NCI-H2171 treated with DMSO at 0.1 percent for 48 hours (cell line): ENCODE measurements around the gene GSK3B.

Source experiments
- DNase-seq: peaks from one replicate; lab custom pipeline; 2025; lab: John Stamatoyannopoulos, UW

The GSK3B gene

GRCh38 chr3:119817583-119818363 is 276.5 kb downstream of the GSK3B start:
- no peak for DNase-seq

DNA sequence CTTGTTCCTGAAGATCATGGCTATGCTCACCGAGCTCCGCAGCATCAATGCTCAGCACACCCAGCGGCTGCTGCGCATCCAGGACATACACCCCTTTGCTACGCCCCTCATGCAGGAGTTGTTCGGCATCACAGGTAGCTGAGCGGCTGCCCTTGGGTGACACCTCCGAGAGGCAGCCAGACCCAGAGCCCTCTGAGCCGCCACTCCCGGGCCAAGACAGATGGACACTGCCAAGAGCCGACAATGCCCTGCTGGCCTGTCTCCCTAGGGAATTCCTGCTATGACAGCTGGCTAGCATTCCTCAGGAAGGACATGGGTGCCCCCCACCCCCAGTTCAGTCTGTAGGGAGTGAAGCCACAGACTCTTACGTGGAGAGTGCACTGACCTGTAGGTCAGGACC is 277.2 kb downstream of the GSK3B start:
- DNase-seq, result no peak

- DNase-seq, result no peak
Observed at GRCh38 chr3:119815716-119816115, 278.5 kb downstream of the GSK3B start.

GRCh38 chr3:119812491-119813058 is 281.7 kb downstream of the GSK3B start:
- DNase-seq, result no peak

DNA sequence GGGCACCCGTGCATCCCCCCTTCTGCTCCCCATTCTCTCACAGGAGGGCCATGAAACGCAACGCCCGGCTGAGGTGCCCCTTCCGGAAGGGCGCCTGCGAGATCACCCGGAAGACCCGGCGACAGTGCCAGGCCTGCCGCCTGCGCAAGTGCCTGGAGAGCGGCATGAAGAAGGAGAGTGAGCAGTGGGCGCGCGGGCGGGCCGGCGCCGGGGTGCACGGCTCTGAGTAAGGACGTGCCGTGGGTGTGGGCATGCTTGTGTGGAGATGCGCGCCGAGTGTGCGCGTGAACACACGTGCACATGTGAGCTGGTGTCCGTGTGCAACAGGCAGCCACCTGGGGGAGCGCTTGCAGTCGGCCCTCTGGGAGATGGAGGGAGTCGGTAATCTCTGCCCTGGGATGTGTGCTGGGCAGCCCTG is 284.2 kb downstream of the GSK3B start:
- peak; percentile 15 for DNase-seq

GRCh38 chr3:119809249-119810017 is 284.8 kb downstream of the GSK3B start:
- no peak for DNase-seq

GRCh38 chr3:119808843-119809242 is 285.4 kb downstream of the GSK3B start:
- no peak for DNase-seq

DNA sequence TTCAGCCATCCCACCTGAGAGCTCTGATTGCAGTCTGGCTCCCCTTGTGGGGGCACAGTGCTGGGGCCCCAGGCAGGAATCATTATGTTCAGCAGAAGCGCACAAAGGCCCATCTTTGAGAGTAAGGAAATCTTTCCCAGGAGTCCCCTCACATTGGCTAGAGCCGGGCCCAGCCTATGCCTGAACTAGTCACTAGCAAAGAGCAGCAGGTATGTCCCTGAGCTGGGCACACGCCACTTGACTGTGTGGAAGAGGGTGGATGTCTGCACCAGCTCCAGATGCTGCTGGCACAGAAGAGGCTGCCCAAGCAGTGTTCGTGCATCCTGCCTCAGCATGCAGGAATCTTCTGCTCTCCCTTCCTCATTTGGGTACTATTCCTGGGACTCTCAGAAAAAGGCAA is 286.0 kb downstream of the GSK3B start:
- DNase-seq, result no peak

- no peak for DNase-seq
Observed at GRCh38 chr3:119800844-119801243, 293.4 kb downstream of the GSK3B start.

- no peak for DNase-seq
Observed at GRCh38 chr3:119796785-119797184, 297.5 kb downstream of the GSK3B start.

GRCh38 chr3:119796368-119796767 is 297.9 kb downstream of the GSK3B start:
- DNase-seq, result no peak

DNA sequence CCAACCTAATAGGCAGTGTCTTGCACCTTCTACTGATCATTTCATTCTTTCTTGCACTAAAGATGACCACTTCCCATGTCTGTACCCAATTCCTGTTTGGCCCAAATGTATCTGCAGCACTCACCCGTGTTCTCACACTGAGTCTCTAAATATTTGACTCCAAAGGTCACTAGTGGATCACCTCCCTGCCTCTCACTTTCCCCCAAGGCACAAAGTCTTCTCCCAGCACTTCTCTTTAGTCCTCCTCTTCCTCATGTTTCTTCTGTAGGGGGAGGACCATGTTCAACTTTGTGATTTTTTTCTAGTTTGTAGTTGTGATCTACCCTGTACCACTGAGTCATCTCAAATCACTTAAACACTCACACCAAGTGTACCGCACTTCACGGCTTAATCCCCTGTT is 298.4 kb downstream of the GSK3B start:
- no peak for DNase-seq

DNA sequence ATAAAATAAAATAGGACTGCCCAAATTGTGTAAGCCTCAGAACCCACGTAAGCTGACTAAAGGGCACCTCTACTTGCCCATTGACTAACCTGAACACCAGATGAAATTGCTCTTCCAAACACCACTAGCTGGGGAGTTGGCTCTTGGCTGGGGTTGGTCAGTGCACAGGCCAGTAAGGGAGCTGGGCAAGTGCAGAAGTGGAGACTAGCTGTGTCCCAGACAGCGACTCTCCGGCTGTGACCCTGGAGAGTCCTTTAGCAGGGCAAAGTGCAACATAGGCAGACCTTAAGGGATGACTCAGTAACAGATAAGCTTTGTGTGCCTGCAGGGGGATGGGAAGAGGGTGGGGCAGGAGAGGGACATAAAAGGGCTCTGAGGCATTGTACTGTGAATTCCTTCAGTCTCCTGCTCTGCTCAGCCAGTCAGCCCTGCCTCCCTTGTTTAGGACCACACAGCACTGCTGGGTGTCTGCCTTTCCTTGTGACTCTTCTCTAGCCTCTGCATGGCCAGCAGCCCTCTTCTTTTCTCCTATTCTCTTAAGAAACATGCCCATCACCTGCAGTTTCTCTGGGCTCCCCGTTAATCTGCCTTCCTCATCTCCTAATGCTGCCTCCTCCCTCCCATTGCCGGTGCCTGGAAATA is 299.2 kb downstream of the GSK3B start:
- DNase-seq, result no peak

GRCh38 chr3:119794401-119794800 is 299.8 kb downstream of the GSK3B start:
- no peak for DNase-seq

DNA sequence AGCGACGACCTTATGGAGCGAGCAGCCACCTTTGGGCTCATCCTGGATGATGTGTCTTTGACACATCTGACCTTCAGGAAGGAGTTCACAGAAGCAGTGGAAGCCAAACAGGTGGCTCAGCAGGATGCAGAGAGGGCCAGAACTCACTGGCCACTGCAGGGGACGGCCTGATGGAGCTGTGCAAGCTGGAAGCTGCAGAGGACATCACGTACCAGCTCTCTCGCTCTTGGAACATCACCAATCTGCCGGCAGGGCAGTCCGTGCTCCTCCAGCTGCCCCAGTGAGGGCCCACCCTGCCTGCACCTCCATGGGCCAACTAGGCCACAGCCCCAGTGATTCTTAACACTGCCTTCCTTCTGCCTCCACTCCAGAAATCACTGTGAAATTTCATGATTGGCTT is 302.0 kb downstream of the GSK3B start:
- DNase-seq, result no peak

- DNase-seq, result no peak
Observed at GRCh38 chr3:119790369-119790768, 303.9 kb downstream of the GSK3B start.

DNA sequence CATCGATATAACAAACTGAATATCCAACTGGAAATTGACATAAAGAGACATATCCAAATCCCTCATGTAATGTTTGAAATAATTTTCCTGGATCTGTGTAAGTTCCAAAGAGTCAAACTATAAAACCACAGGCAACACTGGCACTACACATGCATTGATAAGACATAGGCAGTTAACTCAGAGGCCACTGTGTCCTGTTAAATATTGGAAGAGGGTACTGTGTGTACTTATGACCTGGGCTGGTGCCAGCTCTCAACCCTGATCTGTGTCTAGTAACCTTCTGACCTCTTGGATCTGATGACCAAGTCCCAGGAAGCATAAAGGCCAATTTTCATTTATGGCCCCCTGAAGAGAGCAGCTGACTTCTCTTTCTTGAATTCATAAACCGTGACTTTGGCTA is 307.8 kb downstream of the GSK3B start:
- DNase-seq, result no peak

DNA sequence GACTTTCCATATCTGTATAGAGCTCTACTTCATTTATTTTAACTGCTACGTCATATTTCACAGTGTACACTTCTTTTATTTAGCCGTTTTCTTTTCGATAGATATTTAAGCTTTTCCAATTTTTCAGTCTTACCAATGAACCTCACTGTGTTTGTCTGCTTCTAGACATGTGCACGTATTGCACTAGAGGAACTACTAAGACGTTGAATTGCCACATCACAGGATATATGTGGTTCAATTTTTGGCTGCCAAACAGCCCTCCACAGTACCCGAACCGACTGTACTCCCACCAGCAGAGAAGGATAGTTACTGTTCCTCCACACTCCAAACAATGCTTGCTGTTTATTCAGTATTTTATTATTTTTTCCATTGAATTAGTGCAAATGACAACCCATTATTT is 310.4 kb downstream of the GSK3B start:
- DNase-seq, result no peak

- DNase-seq, result no peak
Observed at GRCh38 chr3:119783255-119783654, 311.0 kb downstream of the GSK3B start.

DNA sequence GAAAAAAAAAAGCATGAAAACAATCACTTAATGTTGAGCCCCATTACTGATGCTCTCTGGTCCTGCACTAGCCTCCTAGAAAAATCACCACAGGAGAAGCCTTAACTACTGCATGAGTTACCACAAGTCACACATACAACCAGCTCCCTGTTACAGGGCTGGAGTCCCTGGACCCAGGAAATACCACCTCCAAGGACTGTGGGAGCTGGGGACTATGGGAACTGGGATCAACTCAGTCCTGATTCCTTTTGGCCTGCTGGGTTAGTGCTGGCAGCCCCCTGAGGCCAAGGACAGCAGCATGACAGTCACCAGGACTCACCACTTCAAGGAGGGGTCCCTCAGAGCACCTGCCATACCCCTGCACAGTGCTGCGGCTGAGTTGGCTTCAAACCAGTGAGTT is 311.8 kb downstream of the GSK3B start:
- DNase-seq, result no peak

DNA sequence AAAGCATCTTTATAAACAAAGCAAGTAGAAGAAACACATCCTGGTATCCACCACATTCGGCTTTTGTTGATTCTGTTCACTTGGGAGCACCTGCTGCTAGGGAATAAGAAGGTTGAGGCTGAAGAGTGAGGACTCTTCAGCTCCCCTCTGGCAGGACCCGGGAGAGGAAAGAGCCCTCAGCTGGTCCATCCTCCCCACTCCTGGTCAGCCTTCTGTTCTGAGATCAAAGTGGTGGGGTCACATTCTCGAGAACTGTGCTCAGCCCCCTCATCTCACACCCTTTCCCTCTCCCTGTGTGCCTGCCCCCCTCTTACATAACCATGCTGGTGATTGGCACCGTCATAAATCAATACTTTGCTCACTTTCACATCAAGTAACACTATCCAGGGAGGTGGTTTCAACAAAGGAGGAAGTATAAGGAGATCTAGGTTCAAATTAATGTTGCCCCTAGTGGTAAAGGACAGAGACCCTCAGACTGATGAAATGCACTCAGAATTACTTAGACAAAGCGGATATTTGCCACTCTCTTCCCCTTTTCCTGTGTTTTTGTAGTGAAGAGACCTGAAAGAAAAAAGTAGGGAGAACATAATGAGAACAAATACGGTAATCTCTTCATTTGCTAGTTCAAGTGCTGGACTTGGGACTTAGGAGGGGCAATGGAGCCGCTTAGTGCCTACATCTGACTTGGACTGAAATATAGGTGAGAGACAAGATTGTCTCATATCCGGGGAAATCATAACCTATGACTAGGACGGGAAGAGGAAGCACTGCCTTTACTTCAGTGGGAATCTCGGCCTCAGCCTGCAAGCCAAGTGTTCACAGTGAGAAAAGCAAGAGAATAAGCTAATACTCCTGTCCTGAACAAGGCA is 312.7 kb downstream of the GSK3B start, which contains the start of gene NR1I2:
Gene NR1I2 (plus strand): TSS at position 772 of the 869 bp plus-strand sequence.
- DNase-seq, result no peak
